Parathyroid adenoma (tissue), 2 donors: ENCODE measurements around the gene LHPP.
"Not testable (repeated sequence)": the region's sequence is repeated elsewhere in the genome, so short reads cannot be mapped to it uniquely, and the experiment has no call there.

Experiments used
- H2AFZ ChIP-seq: fragments of 300-600 bp; sonication (generic); one replicate; pipeline ENCODE4 v1.7.0; 2017; ENCODE audit warnings: antibody characterized with exemption, mild to moderate bottlenecking
- H3K27ac ChIP-seq: fragments of 300-600 bp; sonication (generic); one replicate; pipeline ENCODE4 v1.7.0; 2017
- H3K27me3 ChIP-seq: fragments of 300-600 bp; sonication (generic); one replicate; pipeline ENCODE4 v1.7.0; 2017; ENCODE audit warnings: low read length; ENCODE audit not compliant: control insufficient read depth, insufficient read depth
- H3K36me3 ChIP-seq: fragments of 300-600 bp; sonication (generic); one replicate; pipeline ENCODE4 v1.7.0; 2017; ENCODE audit warnings: low read length; ENCODE audit not compliant: control insufficient read depth, insufficient read depth
- H3K4me1 ChIP-seq: fragments of 300-600 bp; sonication (generic); one replicate; pipeline ENCODE4 v1.7.0; 2017; ENCODE audit warnings: control low read depth
- H3K4me2 ChIP-seq: fragments of 300-600 bp; sonication (generic); one replicate; pipeline ENCODE4 v1.7.0; 2017; ENCODE audit warnings: low read length
- H3K4me3 ChIP-seq: fragments of 300-600 bp; sonication (generic); one replicate; pipeline ENCODE4 v1.7.0; 2017; ENCODE audit warnings: low read depth, low read length
- H3K79me2 ChIP-seq: fragments of 300-600 bp; sonication (generic); one replicate; pipeline ENCODE4 v1.7.0; 2017; ENCODE audit warnings: control low read depth
- H3K9ac ChIP-seq: fragments of 300-600 bp; sonication (generic); one replicate; pipeline ENCODE4 v1.7.0; 2017; ENCODE audit warnings: mild to moderate bottlenecking
- H3K9me3 ChIP-seq: fragments of 300-600 bp; sonication (generic); one replicate; pipeline ENCODE4 v1.7.0; 2017; ENCODE audit warnings: low read length; ENCODE audit not compliant: control insufficient read depth
- TF ChIP-seq, protein P1 (sequence below): fragments of 300-600 bp; sonication (generic); IDR thresholded peaks from one replicate; pipeline ENCODE4 v1.7.0; 2017; ENCODE audit warnings: antibody characterized with exemption, mild to moderate bottlenecking
- donor health status: primary hyperparathyroidism.

The LHPP gene

DNA sequence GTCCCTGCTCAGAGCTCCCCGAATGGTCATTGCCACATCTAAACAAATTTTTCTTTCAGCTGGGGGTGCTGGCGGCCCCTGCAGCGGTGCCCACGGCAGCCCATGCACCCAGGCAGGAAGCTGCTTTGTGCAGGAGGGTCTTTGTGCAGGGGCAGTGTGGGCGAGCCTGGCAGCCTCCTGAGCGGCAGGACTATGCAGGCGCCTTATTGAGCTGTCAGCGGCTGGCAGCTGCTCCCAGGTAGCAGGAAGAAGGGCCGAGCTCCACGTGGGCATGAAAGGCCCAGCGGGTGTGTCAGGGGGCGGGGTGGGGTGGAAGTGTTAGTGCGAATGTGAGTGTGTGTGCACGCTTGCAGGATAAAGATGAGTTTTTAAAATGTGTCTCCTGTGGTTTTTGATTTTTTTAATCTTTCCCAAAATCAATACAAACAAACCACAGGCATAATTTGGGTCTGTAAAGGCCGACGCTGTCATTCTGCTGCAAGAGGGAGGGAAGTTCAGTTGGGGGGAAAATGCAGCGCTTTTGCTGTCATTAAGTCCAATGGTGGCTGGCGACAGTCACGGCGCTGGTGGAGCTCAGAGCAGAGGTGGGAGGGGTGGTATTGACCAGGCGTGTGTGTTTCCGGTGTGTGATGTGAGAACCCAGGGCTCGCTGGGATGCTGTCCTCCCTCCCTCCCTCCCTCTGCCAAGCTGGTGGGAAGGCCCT is 83.9 kb downstream of the LHPP start:
- no peak overlapping the region for H2AFZ ChIP-seq
- H3K9ac ChIP-seq, result no peak overlapping the region
- H3K4me3 ChIP-seq, result no peak overlapping the region
- peaks cover 4% of the 10 kb centered on the region for H3K4me1 ChIP-seq
- H3K36me3 ChIP-seq, result no peaks in the 10 kb centered on the region
- no peaks in the 10 kb centered on the region for H3K79me2 ChIP-seq
- no peak overlapping the region for H3K4me2 ChIP-seq
- H3K27me3 ChIP-seq, result no peaks in the 10 kb centered on the region
- TF ChIP-seq, protein P1, sequence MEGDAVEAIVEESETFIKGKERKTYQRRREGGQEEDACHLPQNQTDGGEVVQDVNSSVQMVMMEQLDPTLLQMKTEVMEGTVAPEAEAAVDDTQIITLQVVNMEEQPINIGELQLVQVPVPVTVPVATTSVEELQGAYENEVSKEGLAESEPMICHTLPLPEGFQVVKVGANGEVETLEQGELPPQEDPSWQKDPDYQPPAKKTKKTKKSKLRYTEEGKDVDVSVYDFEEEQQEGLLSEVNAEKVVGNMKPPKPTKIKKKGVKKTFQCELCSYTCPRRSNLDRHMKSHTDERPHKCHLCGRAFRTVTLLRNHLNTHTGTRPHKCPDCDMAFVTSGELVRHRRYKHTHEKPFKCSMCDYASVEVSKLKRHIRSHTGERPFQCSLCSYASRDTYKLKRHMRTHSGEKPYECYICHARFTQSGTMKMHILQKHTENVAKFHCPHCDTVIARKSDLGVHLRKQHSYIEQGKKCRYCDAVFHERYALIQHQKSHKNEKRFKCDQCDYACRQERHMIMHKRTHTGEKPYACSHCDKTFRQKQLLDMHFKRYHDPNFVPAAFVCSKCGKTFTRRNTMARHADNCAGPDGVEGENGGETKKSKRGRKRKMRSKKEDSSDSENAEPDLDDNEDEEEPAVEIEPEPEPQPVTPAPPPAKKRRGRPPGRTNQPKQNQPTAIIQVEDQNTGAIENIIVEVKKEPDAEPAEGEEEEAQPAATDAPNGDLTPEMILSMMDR, result no peak
- no peaks in the 10 kb centered on the region for H3K9me3 ChIP-seq
- no peak overlapping the region for H3K27ac ChIP-seq

- Histone ChIP-seq H3K4me1 (peaks cover 4% of the 10 kb centered on the region), H2AFZ (no peak overlapping the region), H3K27me3 (no peaks in the 10 kb centered on the region), H3K79me2 (no peaks in the 10 kb centered on the region), H3K4me2 (no peak overlapping the region), H3K4me3 (no peak overlapping the region), H3K9me3 (no peaks in the 10 kb centered on the region), H3K9ac (no peak overlapping the region), H3K36me3 (no peaks in the 10 kb centered on the region), H3K27ac (no peak overlapping the region)
- TF ChIP-seq, protein P1, result no peak
Measured at GRCh38 chr10:124546055-124546369, 84.4 kb downstream of the LHPP start.

DNA sequence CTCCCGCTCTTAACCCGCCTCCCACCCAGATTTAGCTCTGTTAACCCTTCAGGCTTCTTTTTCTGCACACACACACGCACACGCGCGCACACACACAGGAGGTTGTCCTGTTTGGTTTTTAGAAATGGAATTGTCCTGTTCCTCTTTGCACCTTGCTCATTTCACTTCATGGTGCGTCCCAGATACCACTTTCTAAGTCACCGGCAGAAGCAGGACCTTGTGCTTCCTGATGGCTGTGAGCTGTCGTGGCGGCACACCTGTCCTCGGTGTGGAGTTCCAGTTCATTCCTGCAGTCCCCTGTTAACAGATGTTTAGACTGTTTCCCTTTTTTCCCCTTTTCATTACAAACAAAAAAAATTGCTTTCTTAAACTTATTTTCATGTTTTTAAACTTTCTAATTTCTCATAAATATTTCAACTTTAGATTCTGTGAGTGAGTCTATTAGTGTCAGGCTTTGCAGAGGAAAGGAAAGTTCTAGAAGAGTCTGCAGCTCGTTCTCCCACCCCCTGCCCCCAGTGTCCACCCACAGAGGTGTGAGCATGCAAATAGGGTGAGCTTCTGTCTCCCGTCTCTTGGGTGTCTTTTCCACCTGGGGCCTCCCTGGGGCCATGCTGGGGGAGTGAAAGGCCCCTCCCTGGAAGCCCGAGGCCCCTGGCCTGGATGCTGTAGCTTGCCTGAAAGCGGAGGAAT is 85.5 kb downstream of the LHPP start:
- TF ChIP-seq, protein P1, result no peak
- Histone ChIP-seq H3K9me3 (no peaks in the 10 kb centered on the region), H3K36me3 (no peaks in the 10 kb centered on the region), H3K4me2 (no peak overlapping the region), H3K4me1 (peaks cover 4% of the 10 kb centered on the region), H3K27ac (no peak overlapping the region), H3K4me3 (no peak overlapping the region), H3K79me2 (no peaks in the 10 kb centered on the region), H3K27me3 (no peaks in the 10 kb centered on the region), H2AFZ (no peak overlapping the region), H3K9ac (no peak overlapping the region)

DNA sequence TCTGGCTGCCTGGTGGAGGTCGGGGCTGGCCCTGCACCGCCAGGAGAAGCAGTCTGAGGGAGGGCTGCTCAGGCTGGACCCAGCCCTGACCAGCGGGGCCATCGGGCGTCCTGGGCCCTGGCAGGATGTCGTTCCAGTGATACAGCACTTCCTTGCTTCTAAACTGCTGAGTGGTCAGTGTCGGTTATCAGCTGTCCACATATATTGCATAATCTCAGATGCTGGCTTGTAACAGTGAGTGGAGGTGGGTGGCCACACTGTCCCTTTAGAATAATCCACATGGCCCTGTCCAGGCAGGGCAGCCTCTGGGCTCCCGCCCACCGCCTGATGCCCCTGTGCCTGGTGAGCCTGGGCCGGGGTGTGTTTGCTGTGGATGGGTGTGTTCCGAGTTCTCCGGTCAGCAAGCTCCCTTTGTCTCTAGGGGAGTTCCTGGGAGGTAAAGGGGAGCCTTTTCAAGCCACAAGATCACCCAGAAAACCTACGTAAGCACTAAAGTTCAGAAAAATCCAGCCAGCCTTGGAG is 86.1 kb downstream of the LHPP start:
- no peaks in the 10 kb centered on the region for H3K36me3 ChIP-seq
- H3K27ac ChIP-seq, result no peak overlapping the region
- TF ChIP-seq, protein P1, result no peak

GRCh38 chr10:124549171-124549570 is 87.5 kb downstream of the LHPP start:
- H3K36me3 ChIP-seq, H3K79me2 ChIP-seq, H3K4me2 ChIP-seq, H3K4me1 ChIP-seq, H3K4me3 ChIP-seq, H3K9ac ChIP-seq, H3K9me3 ChIP-seq, H3K27me3 ChIP-seq, H3K27ac ChIP-seq, H2AFZ ChIP-seq: not testable (repeated sequence)

More for the DNA sequence above, 86.1 kb downstream of the LHPP start:
- Histone ChIP-seq H2AFZ (no peak overlapping the region), H3K4me2 (no peak overlapping the region), H3K9me3 (no peaks in the 10 kb centered on the region), H3K79me2 (no peaks in the 10 kb centered on the region), H3K9ac (no peak overlapping the region), H3K27me3 (no peaks in the 10 kb centered on the region), H3K4me3 (no peak overlapping the region), H3K4me1 (peaks cover 4% of the 10 kb centered on the region)
